GM12878 (cell line): Measurements from ENCODE around the gene RPS3.

Experiments
- CEBPB ChIP-seq, 2 experiments: fragments of 150-350 bp in 1 of 2; IDR thresholded peaks; 2 replicates each; pipeline ENCODE4 v1.6.1; 2012 to 2014; ENCODE audit warnings: low read depth in 2 of 2, low read length in 2 of 2, borderline replicate concordance in 1 of 2, inconsistent platforms in 1 of 2
- CHD2 ChIP-seq: IDR thresholded peaks from 2 replicates; pipeline ENCODE4 v1.6.1; 2011; ENCODE audit warnings: low read depth, low read length, improper control_type of control experiment, borderline replicate concordance
- CREM ChIP-seq: IDR thresholded peaks from 2 replicates; pipeline ENCODE4 v1.6.1; 2014; ENCODE audit warnings: antibody characterized with exemption, low read depth
- ESRRA ChIP-seq: IDR thresholded peaks from 2 replicates; pipeline ENCODE4 v1.6.1; 2012; ENCODE audit warnings: mild to moderate bottlenecking, low read length, improper control_type of control experiment
- EZH2 ChIP-seq: IDR thresholded peaks from 2 replicates; pipeline ENCODE4 v1.6.1; 2012; ENCODE audit warnings: low read depth, mild to moderate bottlenecking, control low read depth, inconsistent platforms, low read length, borderline replicate concordance; ENCODE audit not compliant: control insufficient read depth
- NRF1 ChIP-seq: conservative IDR thresholded peaks from 2 replicates; pipeline ENCODE4 v1.6.1; 2011; ENCODE audit warnings: mild to moderate bottlenecking, low read depth, low read length, improper control_type of control experiment
- POLR2A ChIP-seq: IDR thresholded peaks from 2 replicates; pipeline ENCODE4 v1.6.1; 2011; ENCODE audit warnings: low read depth, mild to moderate bottlenecking, low read length
- POLR2AphosphoS2 ChIP-seq: IDR thresholded peaks from 2 replicates; pipeline ENCODE4 v1.6.1; 2011; ENCODE audit warnings: low read depth, mild to moderate bottlenecking, low read length, improper control_type of control experiment, moderate library complexity
- RFX5 ChIP-seq: IDR thresholded peaks from 2 replicates; pipeline ENCODE4 v1.6.1; 2011; ENCODE audit warnings: low read depth, low read length, improper control_type of control experiment
- SP1 ChIP-seq: IDR thresholded peaks from one replicate; pipeline ENCODE4 v1.6.1; 2011; ENCODE audit warnings: low read depth, low read length
- TF ChIP-seq, protein P1 (sequence below): IDR thresholded peaks from 2 replicates; pipeline ENCODE4 v1.6.1; 2012; ENCODE audit warnings: low read depth, low read length, improper control_type of control experiment
- TF ChIP-seq, protein P2 (sequence below): IDR thresholded peaks from 2 replicates; pipeline ENCODE4 v1.6.1; 2011; ENCODE audit warnings: low read depth, mild to moderate bottlenecking, low read length, moderate library complexity, borderline replicate concordance; ENCODE audit errors: extremely low read depth
- TF ChIP-seq, protein P3 (sequence below), 3 experiments: IDR thresholded peaks in 2 of 3; conservative IDR thresholded peaks in 1 of 3; 2 replicates each; pipeline ENCODE4 v1.5.1; 2011; ENCODE audit warnings: low read depth in 3 of 3, low read length in 3 of 3, mild to moderate bottlenecking in 3 of 3, control low read depth in 2 of 3, moderate library complexity in 2 of 3, inconsistent platforms in 1 of 3, mixed read lengths in 1 of 3; ENCODE audit not compliant: control insufficient read depth in 2 of 3, insufficient read depth in 1 of 3; ENCODE audit errors: extremely low read depth in 1 of 3
- TF ChIP-seq, protein P4 (sequence below): fragments of 150-350 bp; IDR thresholded peaks from 2 replicates; pipeline ENCODE4 v1.6.1; 2016; ENCODE audit warnings: low read depth, low read length

DNA sequence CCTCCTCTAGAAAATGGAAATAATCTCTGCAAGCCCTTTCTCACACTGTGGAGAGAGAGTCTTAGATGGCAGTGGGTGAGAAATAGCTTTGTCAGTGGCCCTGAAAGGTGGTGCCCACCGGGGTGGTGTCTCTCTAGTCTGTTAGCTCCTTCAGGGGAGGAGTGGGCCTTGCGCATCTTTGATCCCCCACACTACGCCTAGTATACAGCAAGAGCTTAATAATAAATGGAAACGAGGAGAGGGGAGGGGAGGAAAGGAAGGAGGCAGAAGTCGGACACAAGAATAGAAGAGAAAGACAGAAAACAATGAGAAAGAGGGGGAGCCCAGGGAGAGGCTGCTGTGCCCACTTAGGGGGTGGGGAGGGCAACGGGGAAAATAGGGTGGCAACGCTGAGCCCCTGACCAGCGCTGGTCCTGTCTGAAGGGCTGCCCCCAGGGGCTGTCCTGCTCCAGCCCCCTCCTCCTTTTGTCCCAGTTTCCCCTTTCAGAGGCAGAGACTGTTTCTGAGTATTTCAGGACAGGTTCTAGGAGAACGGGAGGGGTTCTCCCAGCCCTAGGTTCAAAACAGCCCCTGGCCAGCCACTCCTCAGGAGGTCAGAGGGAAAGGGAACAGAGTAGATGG is 49.1 kb upstream of the RPS3 start:
- TF ChIP-seq CREM (no peak), POLR2AphosphoS2 (no peak), POLR2A (no peak), EZH2 (no peak), CEBPB (IDR thresholded peaks at IDR 0.05; ENCODE audit: borderline replicate concordance in 1 of 2, low read depth in 2 of 2, low read length in 2 of 2) (no peak), CHD2 (no peak), ESRRA (no peak), RFX5 (no peak), NRF1 (no peak), SP1 (no peak)
- TF ChIP-seq, protein P1, sequence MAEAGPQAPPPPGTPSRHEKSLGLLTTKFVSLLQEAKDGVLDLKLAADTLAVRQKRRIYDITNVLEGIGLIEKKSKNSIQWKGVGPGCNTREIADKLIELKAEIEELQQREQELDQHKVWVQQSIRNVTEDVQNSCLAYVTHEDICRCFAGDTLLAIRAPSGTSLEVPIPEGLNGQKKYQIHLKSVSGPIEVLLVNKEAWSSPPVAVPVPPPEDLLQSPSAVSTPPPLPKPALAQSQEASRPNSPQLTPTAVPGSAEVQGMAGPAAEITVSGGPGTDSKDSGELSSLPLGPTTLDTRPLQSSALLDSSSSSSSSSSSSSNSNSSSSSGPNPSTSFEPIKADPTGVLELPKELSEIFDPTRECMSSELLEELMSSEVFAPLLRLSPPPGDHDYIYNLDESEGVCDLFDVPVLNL, result no peak
- TF ChIP-seq, protein P2, sequence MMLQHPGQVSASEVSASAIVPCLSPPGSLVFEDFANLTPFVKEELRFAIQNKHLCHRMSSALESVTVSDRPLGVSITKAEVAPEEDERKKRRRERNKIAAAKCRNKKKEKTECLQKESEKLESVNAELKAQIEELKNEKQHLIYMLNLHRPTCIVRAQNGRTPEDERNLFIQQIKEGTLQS, result no peak
- TF ChIP-seq, protein P3, sequence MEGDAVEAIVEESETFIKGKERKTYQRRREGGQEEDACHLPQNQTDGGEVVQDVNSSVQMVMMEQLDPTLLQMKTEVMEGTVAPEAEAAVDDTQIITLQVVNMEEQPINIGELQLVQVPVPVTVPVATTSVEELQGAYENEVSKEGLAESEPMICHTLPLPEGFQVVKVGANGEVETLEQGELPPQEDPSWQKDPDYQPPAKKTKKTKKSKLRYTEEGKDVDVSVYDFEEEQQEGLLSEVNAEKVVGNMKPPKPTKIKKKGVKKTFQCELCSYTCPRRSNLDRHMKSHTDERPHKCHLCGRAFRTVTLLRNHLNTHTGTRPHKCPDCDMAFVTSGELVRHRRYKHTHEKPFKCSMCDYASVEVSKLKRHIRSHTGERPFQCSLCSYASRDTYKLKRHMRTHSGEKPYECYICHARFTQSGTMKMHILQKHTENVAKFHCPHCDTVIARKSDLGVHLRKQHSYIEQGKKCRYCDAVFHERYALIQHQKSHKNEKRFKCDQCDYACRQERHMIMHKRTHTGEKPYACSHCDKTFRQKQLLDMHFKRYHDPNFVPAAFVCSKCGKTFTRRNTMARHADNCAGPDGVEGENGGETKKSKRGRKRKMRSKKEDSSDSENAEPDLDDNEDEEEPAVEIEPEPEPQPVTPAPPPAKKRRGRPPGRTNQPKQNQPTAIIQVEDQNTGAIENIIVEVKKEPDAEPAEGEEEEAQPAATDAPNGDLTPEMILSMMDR (IDR thresholded peaks at IDR 0.05 in 2 of 3, conservative IDR thresholded peaks at IDR 0.05 in 1 of 3; ENCODE audit: control insufficient read depth in 2 of 3, extremely low read depth in 1 of 3, insufficient read depth in 1 of 3, low read depth in 3 of 3, low read length in 3 of 3), result no peak
- TF ChIP-seq, protein P4, sequence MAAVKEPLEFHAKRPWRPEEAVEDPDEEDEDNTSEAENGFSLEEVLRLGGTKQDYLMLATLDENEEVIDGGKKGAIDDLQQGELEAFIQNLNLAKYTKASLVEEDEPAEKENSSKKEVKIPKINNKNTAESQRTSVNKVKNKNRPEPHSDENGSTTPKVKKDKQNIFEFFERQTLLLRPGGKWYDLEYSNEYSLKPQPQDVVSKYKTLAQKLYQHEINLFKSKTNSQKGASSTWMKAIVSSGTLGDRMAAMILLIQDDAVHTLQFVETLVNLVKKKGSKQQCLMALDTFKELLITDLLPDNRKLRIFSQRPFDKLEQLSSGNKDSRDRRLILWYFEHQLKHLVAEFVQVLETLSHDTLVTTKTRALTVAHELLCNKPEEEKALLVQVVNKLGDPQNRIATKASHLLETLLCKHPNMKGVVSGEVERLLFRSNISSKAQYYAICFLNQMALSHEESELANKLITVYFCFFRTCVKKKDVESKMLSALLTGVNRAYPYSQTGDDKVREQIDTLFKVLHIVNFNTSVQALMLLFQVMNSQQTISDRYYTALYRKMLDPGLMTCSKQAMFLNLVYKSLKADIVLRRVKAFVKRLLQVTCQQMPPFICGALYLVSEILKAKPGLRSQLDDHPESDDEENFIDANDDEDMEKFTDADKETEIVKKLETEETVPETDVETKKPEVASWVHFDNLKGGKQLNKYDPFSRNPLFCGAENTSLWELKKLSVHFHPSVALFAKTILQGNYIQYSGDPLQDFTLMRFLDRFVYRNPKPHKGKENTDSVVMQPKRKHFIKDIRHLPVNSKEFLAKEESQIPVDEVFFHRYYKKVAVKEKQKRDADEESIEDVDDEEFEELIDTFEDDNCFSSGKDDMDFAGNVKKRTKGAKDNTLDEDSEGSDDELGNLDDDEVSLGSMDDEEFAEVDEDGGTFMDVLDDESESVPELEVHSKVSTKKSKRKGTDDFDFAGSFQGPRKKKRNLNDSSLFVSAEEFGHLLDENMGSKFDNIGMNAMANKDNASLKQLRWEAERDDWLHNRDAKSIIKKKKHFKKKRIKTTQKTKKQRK, result no peak
